GM18909 (cell line): Measurements from ENCODE around the gene TMEM254.
"Not testable (repeated sequence)": the region's sequence is repeated elsewhere in the genome, so short reads cannot be mapped to it uniquely, and the experiment has no call there.

Experiments
- ATAC-seq: cut with Tn5 transposase; IDR thresholded peaks from one replicate; pipeline ENCODE4 v1.9.1; 2021; ENCODE audit warnings: mild to moderate bottlenecking; ENCODE audit not compliant: unreplicated experiment, poor library complexity

Gene TMEM254

DNA sequence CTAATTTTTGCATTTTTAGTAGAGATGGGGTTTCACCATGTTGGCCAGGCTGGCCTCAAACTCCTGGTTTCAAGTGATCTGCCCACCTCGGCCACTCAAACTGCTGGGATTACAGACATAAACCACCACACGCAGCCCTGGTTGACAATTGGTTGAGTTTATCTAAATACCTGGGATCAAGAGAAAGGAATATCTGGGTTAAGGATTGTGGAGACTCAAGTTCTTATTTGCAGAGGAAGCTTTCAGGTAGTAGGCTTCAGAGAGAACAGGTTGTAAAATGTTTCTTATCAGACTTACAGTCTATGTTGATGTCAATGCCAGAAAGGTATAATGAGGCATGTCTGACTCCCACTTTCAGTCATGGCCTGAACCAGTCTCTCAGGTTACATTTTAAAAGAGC lies 5.9 kb upstream of the TMEM254 start:
- ATAC-seq: no peak

GRCh38 chr10:80075781-80076180 lies 2.7 kb upstream of the TMEM254 start:
- no peak for ATAC-seq

GRCh38 chr10:80077869-80078447 lies 507 bp upstream of the TMEM254 start:
- ATAC-seq: no peak

DNA sequence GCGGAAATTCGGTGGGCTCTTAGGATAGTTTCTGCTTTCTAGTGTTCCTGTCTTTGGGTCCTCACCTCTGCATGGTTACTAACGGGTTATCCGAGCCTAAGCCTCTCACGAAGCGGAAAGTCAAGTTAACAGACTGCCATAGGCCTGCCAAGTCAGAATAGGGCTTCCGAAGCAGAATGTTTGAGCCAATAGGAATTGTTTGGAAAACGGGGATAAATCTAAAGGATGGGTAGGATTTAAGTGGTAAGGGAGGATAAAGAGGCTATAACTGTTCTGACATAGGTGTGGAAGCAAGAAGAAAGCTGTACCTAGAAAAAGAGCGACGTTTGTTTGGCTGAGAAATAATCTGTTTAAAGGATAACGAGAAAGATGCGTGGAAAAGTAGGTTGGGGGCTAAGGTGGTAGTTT lies 851 bp downstream of the TMEM254 start:
- ATAC-seq: no peak

DNA sequence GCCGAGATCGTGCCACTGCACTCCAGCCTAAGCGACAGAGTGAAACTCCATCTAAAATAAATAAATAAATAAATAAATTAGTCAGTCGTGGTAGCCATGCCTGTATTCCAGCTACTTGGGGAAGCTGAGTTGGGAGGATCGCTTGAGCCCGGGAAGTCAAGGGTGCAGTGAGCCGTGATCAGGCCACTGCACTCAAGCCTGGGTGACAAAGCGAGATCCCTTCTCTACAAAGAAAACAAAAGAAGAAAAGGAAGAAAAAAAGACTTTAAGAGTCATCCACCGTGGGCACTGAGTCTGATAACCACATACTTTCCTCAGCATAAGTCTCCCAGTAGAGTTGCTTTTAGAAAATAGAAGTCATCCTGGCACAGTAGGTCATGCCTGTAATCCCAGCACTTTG lies 2.6 kb downstream of the TMEM254 start:
- ATAC-seq: no peak

DNA sequence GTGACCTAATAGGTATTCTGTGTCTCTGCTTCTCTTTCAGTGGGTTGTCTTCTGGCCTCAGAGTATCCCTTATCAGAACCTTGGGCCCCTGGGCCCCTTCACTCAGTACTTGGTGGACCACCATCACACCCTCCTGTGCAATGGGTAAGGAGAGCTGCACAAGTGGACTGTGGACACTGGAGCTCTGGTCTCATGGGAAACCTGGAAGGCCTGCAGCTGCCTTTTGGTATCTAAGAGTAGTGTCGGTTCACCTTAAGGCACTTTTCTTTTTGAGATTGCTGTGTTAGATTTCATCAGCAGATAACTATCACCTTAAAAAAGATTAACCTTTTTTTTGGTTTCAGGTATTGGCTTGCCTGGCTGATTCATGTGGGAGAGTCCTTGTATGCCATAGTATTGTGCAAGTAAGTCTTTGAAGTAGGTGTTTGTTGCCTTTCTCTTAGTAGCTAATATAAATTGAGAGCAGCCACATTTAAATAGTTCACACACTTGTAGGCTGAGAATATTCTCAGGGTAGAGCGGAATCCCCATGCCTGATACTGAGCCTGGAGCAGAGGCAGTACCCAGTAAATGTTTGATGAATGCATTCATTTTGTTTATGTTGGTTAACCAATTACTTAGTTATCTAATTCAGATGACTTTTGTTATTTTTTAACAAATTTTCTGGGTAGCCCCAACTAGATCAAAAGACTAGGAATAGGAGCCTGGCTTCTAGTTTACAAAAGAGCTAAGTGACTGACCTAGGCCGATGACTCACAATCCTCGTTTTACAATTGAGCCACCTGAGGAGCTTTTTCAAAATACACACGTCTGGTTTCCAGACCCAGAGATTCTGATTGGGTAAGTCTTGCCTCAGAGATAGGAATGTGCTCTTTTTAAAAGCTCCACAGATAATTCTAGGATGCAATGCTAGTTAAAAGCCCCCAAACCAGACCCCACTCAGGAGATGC lies 3.6 kb downstream of the TMEM254 start:
- ATAC-seq: no peak

DNA sequence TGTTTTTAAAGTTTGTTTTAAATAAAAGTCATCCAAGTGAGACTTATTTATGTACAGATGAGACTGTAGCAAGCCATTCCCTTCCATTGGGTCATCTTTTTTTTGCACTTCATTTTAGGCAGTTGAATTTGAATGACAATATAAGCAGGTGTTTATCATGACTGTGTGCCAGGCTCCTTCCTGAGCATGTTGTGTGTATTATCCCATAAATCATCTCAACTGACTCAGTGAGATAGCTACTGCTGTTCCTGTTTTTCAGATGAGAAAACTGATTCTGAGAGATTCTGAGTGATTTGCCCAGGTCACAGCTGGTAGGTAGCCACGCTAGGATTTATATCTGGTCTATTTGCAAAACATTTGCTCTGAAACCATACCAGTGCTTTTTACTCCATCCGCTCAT lies 11.7 kb downstream of the TMEM254 start:
- no peak for ATAC-seq

DNA sequence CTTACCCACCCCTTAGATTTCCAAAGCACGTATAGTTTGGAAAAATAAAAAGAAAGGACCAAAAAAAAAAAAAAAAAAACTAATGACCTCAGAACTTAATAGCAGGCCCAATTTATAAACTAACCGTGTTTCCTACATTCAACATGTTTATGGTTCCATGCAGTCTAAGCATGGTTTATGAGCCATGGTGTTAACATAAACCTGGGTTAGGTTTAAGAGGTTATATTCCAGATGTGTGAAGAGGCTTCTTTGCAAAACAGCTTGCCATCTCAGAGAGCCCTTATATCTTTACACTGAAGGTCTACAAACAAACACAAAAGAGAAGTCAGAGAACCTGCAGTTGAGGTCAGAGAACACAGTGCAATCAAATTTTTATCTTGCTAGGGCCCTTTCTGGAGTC lies 15.8 kb downstream of the TMEM254 start:
- no peak for ATAC-seq

GRCh38 chr10:80098272-80098671 lies 19.8 kb downstream of the TMEM254 start:
- not testable (repeated sequence) for ATAC-seq

DNA sequence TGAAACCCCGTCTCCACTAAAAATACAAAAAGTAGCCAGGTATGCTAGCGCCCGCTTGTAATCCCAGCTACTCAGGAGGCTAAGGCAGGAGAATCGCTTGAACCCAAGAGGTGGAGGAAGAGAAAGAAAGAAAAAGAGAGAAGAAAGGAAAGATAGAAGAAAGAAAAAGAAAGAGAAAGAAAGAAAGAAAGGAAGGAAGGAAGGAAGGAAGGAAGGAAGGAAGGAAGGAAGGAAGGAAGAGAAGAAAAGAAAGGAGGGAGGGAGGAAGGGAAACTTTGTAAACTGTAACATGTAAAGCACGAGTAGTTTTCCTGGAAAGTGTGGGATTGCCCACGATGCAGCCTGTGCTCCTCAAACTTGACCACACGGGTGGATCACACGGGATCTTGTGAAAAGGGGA lies 20.8 kb downstream of the TMEM254 start:
- ATAC-seq: not testable (repeated sequence)

GRCh38 chr10:80100116-80100515 lies 21.7 kb downstream of the TMEM254 start:
- no peak for ATAC-seq

- ATAC-seq: no peak
Measured at GRCh38 chr10:80100861-80101695, 22.6 kb downstream of the TMEM254 start.

GRCh38 chr10:80104066-80104926 lies 25.8 kb downstream of the TMEM254 start:
- peak; percentile 79 for ATAC-seq

GRCh38 chr10:80108576-80109239 lies 30.2 kb downstream of the TMEM254 start:
- ATAC-seq: no peak

DNA sequence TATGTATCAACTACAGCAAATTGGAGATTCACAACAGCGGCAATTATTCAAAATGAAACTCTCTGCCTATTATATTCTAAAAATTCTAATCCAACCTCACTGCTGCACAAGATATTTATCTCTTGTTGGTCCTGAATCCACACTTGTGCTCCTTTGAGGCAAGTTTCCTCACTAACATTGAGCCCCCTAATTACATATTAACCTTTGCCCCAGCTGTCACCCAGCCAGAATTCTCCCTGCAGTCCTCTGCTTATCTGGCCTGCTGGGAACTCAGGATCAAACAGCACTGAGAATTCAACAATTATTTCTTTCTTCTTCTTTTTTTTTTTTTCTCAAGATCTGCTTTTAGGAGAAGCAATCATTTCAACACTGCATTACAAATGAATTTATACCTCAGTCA lies 32.5 kb downstream of the TMEM254 start:
- no peak for ATAC-seq

- ATAC-seq: no peak
Measured at GRCh38 chr10:80118669-80119068, 40.2 kb downstream of the TMEM254 start.

GRCh38 chr10:80122110-80122710 lies 43.7 kb downstream of the TMEM254 start:
- ATAC-seq: no peak

DNA sequence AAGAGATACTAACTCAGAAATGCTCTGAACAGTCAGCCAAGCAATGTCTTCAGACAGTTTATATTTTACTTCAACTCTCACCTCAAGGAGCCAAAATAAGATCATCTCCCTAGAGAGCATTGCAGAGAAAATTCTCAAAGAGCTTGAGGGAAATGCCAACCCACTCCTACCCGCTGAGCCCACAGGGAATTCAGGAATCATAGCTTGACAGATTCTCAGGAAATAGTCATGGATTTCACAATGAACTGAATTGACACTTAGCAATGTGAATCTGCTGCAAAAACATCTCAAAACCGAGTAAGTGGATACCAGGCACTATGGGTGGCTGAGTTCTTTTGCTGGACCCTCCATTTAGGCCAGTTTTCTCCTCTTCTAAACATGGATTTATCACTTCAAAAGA lies 44.3 kb downstream of the TMEM254 start:
- ATAC-seq: no peak

GRCh38 chr10:80126876-80127275 lies 48.4 kb downstream of the TMEM254 start:
- no peak for ATAC-seq
